ENCODE data around the gene RBMX2. TPM values are rescaled to one million over a fixed set of nuclear protein-coding genes. Genes with fewer than 3 reads are reported as not detected.
"Not testable (repeated sequence)": the region's sequence is repeated elsewhere in the genome, so short reads cannot be mapped to it uniquely, and the experiment has no call there.

Gene RBMX2
- total RNA-seq, 2 experiments from 2014 or later: 24.3 to 26.8 TPM

DNA sequence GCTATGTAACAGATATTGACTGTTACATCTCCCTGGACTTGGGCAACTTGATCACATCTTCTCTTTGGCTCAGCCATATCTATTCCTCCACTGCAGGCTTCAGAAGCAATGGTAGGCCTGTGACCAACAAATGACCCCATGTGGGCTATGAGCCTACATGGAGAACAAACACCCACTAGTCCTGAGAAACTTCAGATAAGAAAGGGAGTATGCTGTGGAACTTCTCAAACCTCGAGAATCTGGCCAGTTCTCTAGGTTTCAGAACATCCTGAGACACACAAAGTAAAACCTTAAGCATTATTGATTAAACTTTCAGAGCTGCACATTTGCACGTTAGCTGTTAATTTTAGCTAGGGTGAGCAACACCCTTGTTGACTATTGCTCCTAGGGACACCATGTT lies 16.3 kb downstream of the RBMX2 start:
- no peaks in the 10 kb centered on the region for H3K4me1 Mint-ChIP-seq
- CTCF ChIA-PET: no interaction called here
- no peak overlapping the region for H3K4me3 Mint-ChIP-seq
- POLR2A ChIA-PET: no interaction called here
- H3K27ac Mint-ChIP-seq: no peak overlapping the region
- no peaks in the 10 kb centered on the region for H3K9me3 Mint-ChIP-seq
- DNase-seq: no peak
- peaks cover 6% of the 10 kb centered on the region for H3K36me3 Mint-ChIP-seq (ENCODE audit: low read depth)
- no peaks in the 10 kb centered on the region for H3K27me3 Mint-ChIP-seq

DNA sequence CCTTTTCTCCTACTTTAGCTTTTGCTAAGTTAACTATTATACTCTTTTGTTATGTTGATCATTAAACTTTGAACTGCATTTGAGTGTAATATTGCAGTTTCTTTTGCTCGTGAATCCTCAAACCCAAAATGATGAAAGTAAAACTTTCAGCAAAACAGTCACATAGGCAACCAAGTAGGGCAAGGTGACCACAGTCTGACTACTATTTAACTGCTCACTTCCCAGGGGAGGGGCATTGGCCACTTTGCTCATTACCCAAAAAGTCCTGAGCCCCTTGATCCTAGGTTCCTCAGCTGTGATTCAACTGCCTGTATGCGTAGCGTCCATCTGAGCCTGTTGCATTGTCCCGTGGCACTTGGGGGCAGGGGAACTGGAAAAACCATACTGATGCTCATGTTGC lies 17.0 kb downstream of the RBMX2 start:
- POLR2A ChIA-PET: no interaction called here
- Mint-ChIP-seq H3K4me1 (no peaks in the 10 kb centered on the region), H3K36me3 (ENCODE audit: low read depth) (peaks cover 6% of the 10 kb centered on the region), H3K4me3 (no peak overlapping the region), H3K27ac (no peak overlapping the region), H3K27me3 (peaks cover 3% of the 10 kb centered on the region), H3K9me3 (no peaks in the 10 kb centered on the region)
- no peak for DNase-seq
- CTCF ChIA-PET: no interaction called here

DNA sequence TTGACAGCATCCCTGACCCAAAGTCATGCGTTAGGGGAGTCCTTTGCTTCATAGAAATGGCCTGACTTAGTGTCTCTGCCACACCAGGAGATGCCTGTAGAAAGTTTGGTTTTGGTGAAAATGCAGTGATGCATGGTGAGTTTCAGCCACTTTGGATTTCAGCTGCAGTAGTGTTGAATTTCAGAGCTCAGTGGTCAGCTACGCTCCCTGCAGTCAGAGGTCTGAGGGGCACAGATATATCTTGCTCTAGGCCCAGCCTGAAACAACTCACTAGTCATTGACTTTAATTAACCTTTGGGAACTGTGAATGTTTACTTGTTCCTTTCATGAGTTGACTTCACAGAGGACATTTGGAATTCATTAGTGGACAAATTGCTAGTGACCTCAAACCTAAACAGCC lies 17.5 kb downstream of the RBMX2 start:
- H3K4me3 Mint-ChIP-seq: no peak overlapping the region
- no peak for DNase-seq
- H3K27ac Mint-ChIP-seq: no peak overlapping the region
- peaks cover 2% of the 10 kb centered on the region for H3K36me3 Mint-ChIP-seq (ENCODE audit: low read depth)
- H3K9me3 Mint-ChIP-seq: no peaks in the 10 kb centered on the region
- ChIA-PET POLR2A (no interaction called here), CTCF (no interaction called here)
- no peaks in the 10 kb centered on the region for H3K4me1 Mint-ChIP-seq
- H3K27me3 Mint-ChIP-seq: peaks cover 3% of the 10 kb centered on the region

DNA sequence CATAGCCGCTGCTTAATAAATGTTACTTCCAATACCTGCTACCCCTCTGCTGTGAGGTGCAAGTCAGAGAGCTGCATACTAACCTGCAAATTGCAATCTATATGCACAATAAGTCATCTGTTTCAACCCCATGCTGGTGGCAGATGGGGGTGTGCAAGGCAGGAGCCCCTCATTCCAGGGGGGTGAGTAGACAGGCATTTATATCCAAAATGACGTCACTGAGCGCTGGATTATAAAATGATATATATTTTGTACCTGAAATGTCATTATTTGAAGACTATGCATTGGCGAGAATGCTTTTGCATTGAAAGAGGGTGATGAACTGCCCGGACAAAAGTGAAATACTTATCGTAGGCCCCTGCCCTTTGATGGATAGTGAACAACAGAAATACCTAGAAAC lies 24.7 kb downstream of the RBMX2 start:
- Mint-ChIP-seq H3K4me1 (no peaks in the 10 kb centered on the region), H3K9me3 (no peaks in the 10 kb centered on the region), H3K27me3 (peaks cover 3% of the 10 kb centered on the region), H3K4me3 (no peak overlapping the region), H3K36me3 (ENCODE audit: low read depth) (no peaks in the 10 kb centered on the region), H3K27ac (no peak overlapping the region)
- no peak for DNase-seq
- CTCF ChIA-PET: no interaction called here
- POLR2A ChIA-PET: no interaction called here

DNA sequence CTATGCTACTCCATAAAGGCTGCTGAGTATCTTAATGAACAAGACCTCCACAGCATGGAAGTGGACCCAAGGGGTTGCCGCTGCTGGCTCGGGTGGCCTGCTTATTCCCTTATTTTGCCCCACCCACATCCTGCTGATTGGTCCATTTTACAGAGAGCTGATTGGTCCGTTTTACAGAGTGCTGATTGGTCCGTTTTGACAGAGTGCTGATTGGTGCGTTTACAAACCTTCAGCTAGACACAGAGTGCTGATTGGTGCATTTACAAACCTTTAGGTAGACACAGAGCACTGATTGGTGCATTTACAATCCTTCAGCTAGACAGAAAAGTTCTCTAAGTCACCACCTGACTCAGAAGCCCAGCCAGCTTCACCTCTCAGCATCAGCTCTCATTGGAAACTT lies 27.4 kb downstream of the RBMX2 start:
- POLR2A ChIA-PET: interaction anchor here (0.6 kb wide), 1 partner anchor 600 kb away, joined by 4 read pairs; no protein-coding TSS in a partner anchor
- H3K4me3 Mint-ChIP-seq; H3K9me3 Mint-ChIP-seq; H3K27ac Mint-ChIP-seq; H3K27me3 Mint-ChIP-seq; CTCF ChIA-PET; DNase-seq; H3K36me3 Mint-ChIP-seq (ENCODE audit: low read depth); H3K4me1 Mint-ChIP-seq: not testable (repeated sequence)

DNA sequence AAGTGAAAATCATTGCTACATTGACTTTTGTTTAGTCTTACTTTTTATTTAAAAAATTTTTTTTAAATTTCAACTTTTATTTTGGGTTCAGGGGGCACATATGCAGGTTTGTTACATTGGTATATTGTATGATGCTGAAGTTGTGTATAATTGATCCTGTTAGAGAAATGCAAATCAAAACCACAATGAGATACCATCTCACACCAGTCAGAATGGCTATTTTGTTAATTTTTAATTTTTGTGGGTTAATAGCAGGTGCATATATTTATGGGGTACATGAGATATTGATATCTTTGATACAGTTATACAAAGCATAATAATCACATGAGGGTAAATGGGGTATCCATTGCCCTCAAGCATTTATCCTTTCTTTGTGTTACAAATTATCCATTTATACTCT lies 34.1 kb downstream of the RBMX2 start:
- ChIA-PET CTCF (no interaction called here), POLR2A (no interaction called here)
- Mint-ChIP-seq H3K4me1 (no peaks in the 10 kb centered on the region), H3K4me3 (no peak overlapping the region), H3K27ac (no peak overlapping the region), H3K9me3 (no peaks in the 10 kb centered on the region), H3K36me3 (ENCODE audit: low read depth) (no peaks in the 10 kb centered on the region), H3K27me3 (peaks cover 3% of the 10 kb centered on the region)
- DNase-seq: no peak

DNA sequence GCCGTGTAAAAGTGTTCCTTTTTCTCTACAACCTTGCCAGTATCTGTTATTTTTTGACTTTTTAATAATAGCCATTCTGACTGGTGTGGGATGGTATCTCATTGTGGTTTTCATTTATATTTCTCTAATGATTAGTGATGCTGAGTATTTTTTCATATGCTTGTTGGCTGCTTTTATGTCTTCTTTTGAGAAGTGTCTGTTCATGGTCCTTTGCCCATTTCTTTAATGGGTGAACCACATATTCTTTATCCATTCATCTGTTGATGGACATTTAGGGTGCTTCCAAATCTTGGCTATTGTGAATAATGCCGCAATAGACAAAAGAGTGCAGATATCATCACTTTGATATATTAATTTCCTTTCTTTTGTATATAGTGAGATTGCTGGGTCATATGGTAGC lies 36.2 kb downstream of the RBMX2 start:
- H3K27ac Mint-ChIP-seq; POLR2A ChIA-PET; H3K4me3 Mint-ChIP-seq; DNase-seq; H3K27me3 Mint-ChIP-seq; CTCF ChIA-PET; H3K9me3 Mint-ChIP-seq; H3K36me3 Mint-ChIP-seq (ENCODE audit: low read depth); H3K4me1 Mint-ChIP-seq: not testable (repeated sequence)

DNA sequence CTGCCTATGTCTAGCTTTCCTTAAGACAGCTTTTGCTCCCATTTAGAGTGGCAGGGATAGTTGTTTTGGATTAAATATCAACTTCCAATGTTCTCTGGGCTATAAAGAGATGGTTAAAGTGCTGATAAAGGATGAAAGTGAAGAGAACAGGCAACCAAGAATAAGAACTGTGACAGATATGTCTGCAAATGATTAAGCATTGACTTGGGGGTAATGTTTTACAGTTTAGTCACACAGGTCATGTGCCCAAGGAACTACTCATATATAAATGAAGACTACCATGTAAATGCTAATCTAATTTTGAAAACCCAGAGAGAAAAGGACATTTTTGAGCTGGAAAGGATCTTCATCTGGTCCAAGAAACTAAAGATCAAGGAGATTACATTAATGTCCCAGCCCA lies 42.1 kb downstream of the RBMX2 start:
- Mint-ChIP-seq H3K4me1 (no peaks in the 10 kb centered on the region), H3K36me3 (ENCODE audit: low read depth) (no peaks in the 10 kb centered on the region), H3K27ac (no peak overlapping the region), H3K27me3 (no peaks in the 10 kb centered on the region), H3K9me3 (no peaks in the 10 kb centered on the region), H3K4me3 (no peak overlapping the region)
- DNase-seq: no peak
- CTCF ChIA-PET: no interaction called here
- POLR2A ChIA-PET: no interaction called here

DNA sequence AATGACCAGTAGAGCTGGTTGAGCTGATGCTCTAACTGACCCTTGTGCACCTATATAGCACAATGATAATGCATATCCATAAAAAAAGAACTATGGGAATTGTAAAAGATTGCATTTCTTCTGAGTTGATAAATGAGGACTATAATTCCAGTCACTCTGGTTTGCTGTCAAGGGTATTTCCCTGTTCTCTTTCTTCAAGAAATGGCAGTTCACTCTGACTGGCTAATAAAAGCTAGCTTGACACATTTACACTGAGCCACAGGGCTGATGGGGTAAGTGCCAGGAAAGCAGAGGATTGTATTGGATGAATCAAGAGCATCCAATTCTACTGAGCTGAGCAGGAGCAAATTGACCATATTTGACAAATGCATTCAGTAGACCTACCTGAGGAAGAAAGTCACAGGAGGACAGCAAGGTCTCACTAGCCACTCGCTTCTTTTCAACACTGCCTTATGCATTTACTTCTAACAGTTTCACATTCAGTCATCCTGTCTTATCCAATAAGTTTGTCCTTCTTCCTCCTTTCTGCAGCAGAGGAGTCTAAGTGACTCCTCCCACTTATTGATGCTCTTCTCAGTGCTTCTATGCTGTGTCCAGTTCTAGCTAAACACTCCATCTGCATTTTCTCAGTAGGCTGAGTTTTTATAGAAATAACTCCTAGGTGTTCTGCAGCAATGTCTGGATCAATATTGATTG lies 43.0 kb downstream of the RBMX2 start:
- Mint-ChIP-seq H3K9me3 (no peaks in the 10 kb centered on the region), H3K27me3 (no peaks in the 10 kb centered on the region), H3K4me1 (no peaks in the 10 kb centered on the region), H3K36me3 (ENCODE audit: low read depth) (no peaks in the 10 kb centered on the region), H3K27ac (no peak overlapping the region), H3K4me3 (no peak overlapping the region)
- no peak for DNase-seq
- POLR2A ChIA-PET: no interaction called here
- CTCF ChIA-PET: no interaction called here

DNA sequence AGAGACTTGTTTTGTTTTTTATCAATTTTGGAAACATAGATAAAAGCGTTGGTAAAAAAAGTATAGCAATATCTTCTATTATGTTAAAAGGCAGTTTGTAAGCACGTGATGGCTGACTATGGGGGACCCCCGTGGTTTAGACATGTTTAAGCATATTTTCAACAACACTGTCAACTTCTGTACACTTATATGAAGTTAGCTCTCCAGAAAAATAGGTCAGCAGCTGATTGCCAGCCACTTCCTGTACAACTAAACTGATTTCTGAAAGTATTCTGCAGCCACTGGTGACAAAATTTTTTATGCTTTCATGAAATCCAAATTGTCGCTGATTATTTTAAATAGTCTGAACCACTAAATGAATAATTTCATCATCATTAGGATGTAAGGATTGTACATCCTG lies 45.2 kb downstream of the RBMX2 start:
- ChIA-PET POLR2A (no interaction called here), CTCF (no interaction called here)
- no peaks in the 10 kb centered on the region for H3K36me3 Mint-ChIP-seq (ENCODE audit: low read depth)
- no peaks in the 10 kb centered on the region for H3K9me3 Mint-ChIP-seq
- DNase-seq: no peak
- H3K4me3 Mint-ChIP-seq: no peak overlapping the region
- no peak overlapping the region for H3K27ac Mint-ChIP-seq
- no peaks in the 10 kb centered on the region for H3K4me1 Mint-ChIP-seq
- H3K27me3 Mint-ChIP-seq: no peaks in the 10 kb centered on the region

Other genes starting within 250 kb of the RBMX2 start
- gene AIFM1, start 236.1 kb upstream of the RBMX2 start, total RNA-seq: 10 to 100 TPM; 32.3 to 40.3 TPM
- gene RAB33A, start 230.0 kb upstream of the RBMX2 start, total RNA-seq: 10 to 100 TPM; 20.8 to 21.2 TPM
- 1 to 10 TPM; 4.6 to 6.2 TPM for gene ZNF280C, start 133.1 kb upstream of the RBMX2 start, total RNA-seq
- 10 to 100 TPM; 13.2 to 14.8 TPM for gene SLC25A14, start 62.1 kb upstream of the RBMX2 start, total RNA-seq
- not detected for gene GPR119, start 16.3 kb upstream of the RBMX2 start, total RNA-seq